Activated CD4-positive, alpha-beta T cell treated with anti-CD3 and anti-CD28 coated beads, Interleukin-2, amount 50 U/mL, for 4 hours (primary cell): ENCODE results near the gene HIC2.
"Not testable (repeated sequence)": the region's sequence is repeated elsewhere in the genome, so short reads cannot be mapped to it uniquely, and the experiment has no call there.

Experiments used
- DNase-seq, 2 experiments: peaks; one replicate each; pipeline ENCODE4 v3.0.0-alpha.2; 2020

The HIC2 gene

DNA sequence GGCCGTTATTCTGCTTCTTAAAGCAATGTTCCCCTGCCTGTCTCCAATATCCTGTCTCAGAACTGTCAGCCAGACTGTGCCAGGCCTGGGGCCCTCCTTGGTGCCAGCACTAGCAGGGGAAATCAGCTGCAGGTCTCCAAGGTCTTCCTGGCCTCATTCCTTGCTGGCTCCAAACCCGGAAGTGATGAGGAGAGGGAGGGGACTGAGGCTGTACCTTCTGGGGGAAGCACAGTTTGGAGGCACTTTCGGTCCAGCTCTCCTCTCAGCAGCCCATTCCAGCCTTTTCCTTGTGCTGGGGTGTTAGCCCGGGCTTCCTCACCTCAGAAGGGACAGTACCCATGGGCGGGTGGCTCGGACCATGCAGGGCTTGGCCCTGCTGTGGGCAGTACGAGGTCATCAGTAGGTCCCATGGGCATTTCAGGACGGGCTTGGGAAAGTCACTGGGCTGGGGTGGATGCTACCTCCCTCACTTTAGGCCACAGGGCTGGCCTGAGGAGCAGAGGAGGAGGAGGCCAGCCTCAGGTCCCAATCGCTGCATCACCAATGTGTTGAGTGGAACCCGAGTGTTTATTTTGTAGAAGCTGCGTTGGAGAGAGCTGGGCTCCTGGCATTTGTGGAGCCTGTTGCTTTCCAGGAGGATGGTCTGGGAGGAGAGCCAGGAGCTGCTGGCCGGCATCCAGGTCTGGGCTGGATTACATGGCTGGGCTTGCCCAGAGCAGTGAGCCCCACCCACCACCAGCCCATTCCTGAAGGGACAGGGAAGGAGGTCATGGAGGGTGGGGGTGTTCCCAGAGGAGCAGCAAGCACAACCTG lies 19.0 kb downstream of the HIC2 start:
- not testable (repeated sequence) for DNase-seq

GRCh38 chr22:21438013-21438412 lies 20.8 kb downstream of the HIC2 start:
- DNase-seq, result not testable (repeated sequence)

- not testable (repeated sequence) for DNase-seq
Measured at GRCh38 chr22:21440018-21440636, 23.0 kb downstream of the HIC2 start.

DNA sequence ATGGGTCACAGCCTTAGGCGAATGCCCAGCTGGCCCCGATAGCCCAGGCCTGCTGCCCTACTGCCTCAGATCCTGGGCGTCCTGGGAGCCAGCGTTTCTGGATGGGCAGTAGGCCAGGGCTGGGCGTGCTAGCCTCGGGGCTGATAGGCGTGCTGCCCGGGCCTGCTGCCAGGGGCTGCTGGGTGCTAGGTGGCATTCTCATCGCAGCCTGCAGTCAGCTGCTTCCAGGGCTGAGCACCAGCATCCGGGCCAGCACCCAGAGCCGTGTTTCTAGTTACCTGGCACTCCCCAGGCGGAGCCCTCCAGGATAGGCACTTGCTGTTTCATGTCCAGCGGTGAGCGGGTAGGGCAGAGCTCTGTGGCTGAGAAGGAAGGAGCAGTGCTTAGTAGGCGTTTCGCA lies 23.5 kb downstream of the HIC2 start:
- not testable (repeated sequence) for DNase-seq

GRCh38 chr22:21441170-21441569 lies 24.0 kb downstream of the HIC2 start:
- not testable (repeated sequence) for DNase-seq

GRCh38 chr22:21442123-21442522 lies 25.0 kb downstream of the HIC2 start:
- not testable (repeated sequence) for DNase-seq

GRCh38 chr22:21442646-21443045 lies 25.5 kb downstream of the HIC2 start:
- not testable (repeated sequence) for DNase-seq

- no peak for DNase-seq
Measured at GRCh38 chr22:21443057-21443734, 26.0 kb downstream of the HIC2 start.

GRCh38 chr22:21443735-21444421 lies 26.7 kb downstream of the HIC2 start:
- no peak for DNase-seq

DNA sequence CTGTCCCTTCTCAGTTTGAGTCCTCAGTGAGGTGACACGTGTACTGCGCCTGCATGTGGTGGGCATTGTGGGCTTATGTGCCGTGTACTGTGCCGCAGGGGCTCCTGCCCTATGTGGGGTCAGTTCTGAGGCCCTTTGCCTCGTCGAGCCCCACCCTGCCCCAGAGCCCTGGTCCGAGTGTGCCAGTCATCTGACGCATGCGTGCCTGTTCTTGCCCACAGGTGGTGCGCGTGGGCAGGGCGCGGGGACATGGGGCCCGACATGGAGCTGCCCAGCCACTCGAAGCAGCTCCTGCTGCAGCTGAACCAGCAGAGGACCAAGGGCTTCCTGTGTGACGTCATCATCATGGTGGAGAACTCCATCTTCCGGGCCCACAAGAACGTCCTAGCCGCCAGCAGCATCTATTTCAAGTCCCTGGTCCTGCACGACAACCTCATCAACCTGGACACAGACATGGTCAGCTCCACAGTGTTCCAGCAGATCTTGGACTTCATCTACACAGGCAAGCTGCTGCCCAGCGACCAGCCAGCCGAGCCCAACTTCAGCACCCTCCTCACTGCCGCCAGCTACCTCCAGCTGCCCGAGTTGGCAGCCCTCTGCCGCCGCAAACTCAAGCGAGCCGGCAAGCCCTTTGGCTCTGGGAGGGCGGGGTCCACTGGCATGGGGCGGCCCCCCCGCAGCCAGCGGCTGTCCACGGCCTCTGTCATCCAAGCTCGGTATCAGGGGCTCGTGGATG lies 27.7 kb downstream of the HIC2 start:
- no peak for DNase-seq

GRCh38 chr22:21445437-21446127 lies 28.4 kb downstream of the HIC2 start:
- no peak for DNase-seq

- DNase-seq, result no peak
Measured at GRCh38 chr22:21446128-21446826, 29.1 kb downstream of the HIC2 start.

GRCh38 chr22:21446827-21447690 lies 29.9 kb downstream of the HIC2 start:
- DNase-seq, result no peak

DNA sequence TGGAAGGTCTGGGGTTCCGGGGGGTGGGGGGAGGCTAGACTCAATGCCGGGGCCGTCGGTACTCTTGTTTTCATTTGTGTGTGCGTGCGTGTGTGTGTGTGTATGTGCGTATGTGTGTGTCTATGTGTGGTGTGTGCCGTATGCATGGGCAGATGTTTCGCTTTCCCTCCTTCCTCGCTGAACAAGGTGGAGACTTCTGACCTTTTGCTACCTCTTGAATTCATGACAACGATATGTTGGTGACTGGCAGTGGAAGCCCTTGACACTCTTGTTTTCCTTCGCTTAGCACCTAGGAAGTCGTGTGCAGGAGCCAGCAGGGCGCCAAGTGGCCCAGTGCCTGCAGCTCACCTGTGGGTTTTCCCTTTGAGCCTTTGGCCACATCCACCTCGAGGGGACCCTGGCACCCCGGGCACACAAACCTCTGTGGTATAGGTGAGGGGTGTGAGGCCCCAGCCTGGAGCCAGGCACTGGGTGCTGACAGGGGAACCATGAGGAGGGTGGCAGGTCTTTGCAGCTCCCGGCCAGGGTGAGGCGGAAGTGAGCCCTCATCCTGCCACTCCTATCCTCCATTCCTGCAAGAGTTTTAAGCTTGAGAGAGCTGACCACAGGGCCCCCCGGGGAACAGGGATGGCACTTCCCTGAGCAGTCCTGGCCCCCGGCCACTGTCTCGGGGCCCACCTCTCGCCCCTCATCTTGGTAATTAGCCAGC lies 30.7 kb downstream of the HIC2 start:
- no peak for DNase-seq

DNA sequence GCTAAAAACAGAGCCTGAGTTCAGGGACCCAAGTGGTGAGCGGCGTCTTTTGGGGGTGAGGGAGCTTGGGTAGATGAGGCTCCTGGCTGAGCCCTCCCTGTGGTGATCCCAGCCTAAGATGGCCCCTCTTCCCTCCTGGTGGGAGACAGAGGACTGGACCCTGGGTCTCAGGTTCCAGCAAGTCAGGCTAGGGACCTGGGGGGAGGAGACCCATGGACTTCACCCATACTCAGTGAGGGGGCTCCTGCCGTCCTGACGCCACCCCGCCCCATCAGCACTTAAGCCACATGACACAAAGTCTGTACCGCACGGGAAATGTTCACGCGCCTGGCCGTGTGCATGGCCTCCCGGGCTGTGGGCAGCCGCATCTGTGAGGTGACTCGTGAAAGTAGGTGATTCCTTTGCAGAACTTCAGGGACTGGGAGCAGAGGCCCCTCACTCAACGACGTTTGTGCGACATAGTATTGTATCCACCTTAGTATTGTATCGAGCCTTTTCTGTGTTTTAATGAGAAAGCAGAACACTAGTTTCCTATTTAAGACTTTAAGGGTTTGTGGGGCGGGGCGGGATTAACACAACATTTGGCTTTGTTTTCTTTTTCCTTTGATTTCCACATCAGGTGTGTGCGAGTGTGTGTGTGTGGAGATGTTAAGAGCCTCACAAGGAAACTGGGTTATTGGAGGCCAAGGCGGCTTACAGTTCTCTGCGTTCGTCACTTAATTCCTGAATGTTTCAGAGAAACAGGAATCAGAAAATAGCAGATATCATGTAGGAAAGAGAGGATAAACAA lies 31.7 kb downstream of the HIC2 start:
- DNase-seq, result no peak

- no peak for DNase-seq
Measured at GRCh38 chr22:21449531-21450319, 32.6 kb downstream of the HIC2 start.

GRCh38 chr22:21450320-21450831 lies 33.2 kb downstream of the HIC2 start:
- DNase-seq, result no peak
